Measurements from ENCODE around the gene DBN1. TPM values are rescaled to one million over a fixed set of nuclear protein-coding genes. Genes with fewer than 3 reads are reported as not detected.

The DBN1 gene
- total RNA-seq, 2 experiments from 2014 or later, result 4.9 to 5.0 TPM

DNA sequence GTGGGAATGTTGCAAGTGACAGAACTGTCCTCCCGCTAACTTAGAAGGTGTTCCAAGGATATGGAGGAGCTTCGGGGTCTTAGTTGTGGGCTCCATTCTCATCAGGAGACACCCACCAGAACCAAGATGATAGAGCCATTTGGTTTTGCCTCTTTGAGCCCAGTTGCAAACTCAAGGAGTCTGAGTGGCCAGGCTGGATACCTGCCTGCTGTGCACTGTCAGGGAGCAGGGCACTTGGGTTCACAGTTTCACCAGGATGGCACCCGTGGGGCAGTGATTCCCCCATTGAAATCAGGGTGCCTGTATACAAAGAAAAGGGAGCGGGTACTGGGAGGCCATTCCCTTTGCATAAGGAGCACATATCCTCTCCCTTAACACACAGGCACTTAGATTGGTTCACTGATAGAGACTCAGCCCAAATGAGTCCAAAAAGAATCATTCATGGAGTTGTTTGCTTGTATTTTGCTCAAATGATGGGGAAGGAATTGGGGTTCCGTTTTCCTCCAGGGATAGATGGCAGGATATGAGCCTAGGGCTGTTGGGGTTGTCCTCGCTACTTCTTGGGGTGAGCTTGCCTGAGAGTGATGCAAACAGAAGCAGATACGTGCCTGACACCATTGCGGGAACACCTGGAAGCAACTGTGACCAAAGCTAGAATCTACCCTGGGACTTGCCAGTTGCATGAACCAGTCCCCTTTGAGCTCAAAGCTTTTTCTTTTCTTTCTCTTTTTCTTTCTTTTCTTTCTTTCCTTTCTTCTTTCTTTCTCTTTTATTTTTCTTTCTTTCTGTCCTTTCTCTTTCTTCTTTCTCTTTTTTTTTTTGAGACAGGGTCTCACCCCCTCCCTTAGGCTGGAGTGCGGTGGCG, 28.1 kb downstream of the DBN1 start:
- Mint-ChIP-seq H3K4me3 (peak overlapping the region; percentile 70), H3K27ac (peak overlapping the region; percentile 80), H3K27me3 (peaks cover 10% of the 10 kb centered on the region), H3K9me3 (no peaks in the 10 kb centered on the region), H3K36me3 (ENCODE audit: low read depth) (peaks cover 23% of the 10 kb centered on the region), H3K4me1 (peaks cover 54% of the 10 kb centered on the region)
- DNase-seq, result no peak
- ChIA-PET POLR2A (interaction anchor here (0.7 to 20.7 kb wide), 12 partner anchors 8 to 171 kb away, joined by 3 to 654 read pairs (median 8); partner anchors contain the start of genes F12, GRK6, MXD3 and PFN3), CTCF (interaction anchor here (1.1 to 17.6 kb wide), 11 partner anchors 9 to 136 kb away, joined by 4 to 467 read pairs (median 11); partner anchors contain the start of genes F12, GRK6 and PFN3)

DNA sequence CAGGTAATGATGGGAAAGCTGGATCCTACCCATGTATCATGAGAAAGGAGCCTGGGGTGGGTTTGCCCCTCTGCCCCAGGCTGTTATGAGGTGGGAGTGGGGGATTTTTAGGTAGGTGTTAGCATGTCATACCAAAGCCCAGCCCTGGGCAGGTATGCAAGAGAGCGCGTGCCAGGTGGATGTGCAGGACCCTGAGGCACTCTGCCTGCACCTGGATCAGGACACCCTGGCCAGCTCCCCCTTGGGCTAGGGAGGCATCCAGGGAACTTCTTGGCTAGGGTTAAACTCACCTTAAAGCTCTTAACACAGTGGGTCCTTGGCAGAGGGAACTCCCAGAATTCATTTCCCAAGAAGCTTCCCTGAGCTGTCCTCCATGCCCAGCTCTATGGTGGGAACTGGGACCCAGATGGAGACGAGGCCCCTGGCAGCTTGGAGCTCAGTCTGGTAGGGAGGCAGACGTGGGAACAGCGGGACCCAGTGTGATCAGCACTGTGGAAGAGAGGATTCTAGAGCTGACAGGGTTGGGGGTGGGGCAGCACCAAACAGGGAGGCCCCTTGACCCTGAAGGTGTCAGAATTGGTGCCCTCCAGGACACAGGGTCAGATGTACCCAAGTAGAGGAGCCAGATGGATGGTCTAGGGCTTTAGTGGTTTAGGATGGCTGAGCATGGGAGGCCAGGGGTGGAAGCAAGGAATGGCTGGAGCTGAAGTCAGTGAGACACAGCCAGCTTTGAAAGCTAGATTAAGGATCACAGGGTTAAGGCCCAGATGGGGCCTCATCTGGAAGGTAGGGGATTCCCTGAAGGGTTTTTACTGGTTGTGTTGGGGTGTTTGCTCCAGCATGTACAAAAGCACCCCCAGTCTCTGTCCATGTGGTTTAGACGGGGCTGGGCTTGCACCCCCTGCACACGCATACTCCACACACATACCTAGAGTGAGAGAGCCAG, 29.1 kb downstream of the DBN1 start:
- no peaks in the 10 kb centered on the region for H3K9me3 Mint-ChIP-seq
- DNase-seq, result no peak
- ChIA-PET CTCF (interaction anchor here (0.9 to 17.6 kb wide), 7 partner anchors 8 to 54 kb away, joined by 3 to 467 read pairs (median 11); partner anchors contain the start of genes F12, GRK6 and PFN3), POLR2A (interaction anchor here (0.5 to 20.7 kb wide), 10 partner anchors 8 to 286 kb away, joined by 3 to 654 read pairs (median 14); partner anchors contain the start of genes F12, GRK6, LMAN2 and MXD3)
- H3K27me3 Mint-ChIP-seq, result peaks cover 10% of the 10 kb centered on the region
- peaks cover 32% of the 10 kb centered on the region for H3K36me3 Mint-ChIP-seq (ENCODE audit: low read depth)
- H3K27ac Mint-ChIP-seq, result peak overlapping the region; percentile 80
- H3K4me1 Mint-ChIP-seq, result peaks cover 63% of the 10 kb centered on the region
- H3K4me3 Mint-ChIP-seq, result peak overlapping the region; percentile 5

DNA sequence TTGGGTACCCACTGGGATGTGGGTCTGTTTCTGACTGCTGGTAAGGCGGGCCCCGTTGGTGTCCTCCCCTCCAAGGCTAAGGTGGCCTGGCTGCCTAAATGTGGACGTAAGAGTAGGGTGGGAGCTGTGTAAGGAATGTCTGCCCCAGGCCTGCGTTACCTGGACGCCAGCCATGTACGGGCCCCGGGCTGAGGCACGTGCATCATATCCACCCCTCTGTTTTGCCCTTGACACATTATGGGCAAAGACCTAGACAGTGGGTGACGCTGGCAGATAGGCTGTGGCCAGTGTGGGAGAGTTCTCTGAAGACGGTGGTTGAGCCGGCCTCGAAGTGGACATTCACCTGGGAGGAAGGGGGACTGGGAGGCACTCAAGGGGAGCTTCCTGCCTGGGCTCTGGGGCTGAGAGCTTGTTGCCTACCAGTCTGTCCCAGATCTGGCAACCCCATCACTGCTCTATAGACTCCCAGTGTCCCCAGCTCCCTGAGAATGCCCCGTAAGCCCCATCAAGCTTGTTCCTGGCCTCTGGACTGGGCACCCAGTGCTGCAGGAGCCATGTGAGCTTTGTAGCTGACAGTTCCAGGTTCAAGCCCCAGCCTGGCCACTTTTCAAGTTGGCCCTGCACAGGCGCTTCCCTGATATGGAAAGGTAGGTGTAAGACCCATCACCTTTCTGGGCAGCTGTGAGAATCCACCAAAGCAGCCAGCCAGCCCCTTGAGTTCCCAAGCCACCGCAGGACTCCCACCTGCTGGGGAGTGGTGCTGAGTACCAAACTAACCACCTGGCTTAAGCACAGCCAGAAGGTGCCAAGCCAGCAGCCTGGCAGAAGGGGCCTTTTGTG, 30.1 kb downstream of the DBN1 start:
- H3K36me3 Mint-ChIP-seq (ENCODE audit: low read depth), result peaks cover 41% of the 10 kb centered on the region
- DNase-seq, result no peak
- no peak overlapping the region for H3K4me3 Mint-ChIP-seq
- ChIA-PET POLR2A (interaction anchor here (0.5 to 20.7 kb wide), 7 partner anchors 12 to 285 kb away, joined by 3 to 654 read pairs (median 82); partner anchors contain the start of genes F12, GRK6, LMAN2 and MXD3), CTCF (interaction anchor here (1.1 to 17.6 kb wide), 5 partner anchors 9 to 53 kb away, joined by 4 to 467 read pairs (median 11); partner anchors contain the start of genes F12 and PFN3)
- H3K9me3 Mint-ChIP-seq, result no peaks in the 10 kb centered on the region
- H3K27me3 Mint-ChIP-seq, result peaks cover 6% of the 10 kb centered on the region
- peaks cover 64% of the 10 kb centered on the region for H3K4me1 Mint-ChIP-seq
- H3K27ac Mint-ChIP-seq, result peak overlapping the region; percentile 31

DNA sequence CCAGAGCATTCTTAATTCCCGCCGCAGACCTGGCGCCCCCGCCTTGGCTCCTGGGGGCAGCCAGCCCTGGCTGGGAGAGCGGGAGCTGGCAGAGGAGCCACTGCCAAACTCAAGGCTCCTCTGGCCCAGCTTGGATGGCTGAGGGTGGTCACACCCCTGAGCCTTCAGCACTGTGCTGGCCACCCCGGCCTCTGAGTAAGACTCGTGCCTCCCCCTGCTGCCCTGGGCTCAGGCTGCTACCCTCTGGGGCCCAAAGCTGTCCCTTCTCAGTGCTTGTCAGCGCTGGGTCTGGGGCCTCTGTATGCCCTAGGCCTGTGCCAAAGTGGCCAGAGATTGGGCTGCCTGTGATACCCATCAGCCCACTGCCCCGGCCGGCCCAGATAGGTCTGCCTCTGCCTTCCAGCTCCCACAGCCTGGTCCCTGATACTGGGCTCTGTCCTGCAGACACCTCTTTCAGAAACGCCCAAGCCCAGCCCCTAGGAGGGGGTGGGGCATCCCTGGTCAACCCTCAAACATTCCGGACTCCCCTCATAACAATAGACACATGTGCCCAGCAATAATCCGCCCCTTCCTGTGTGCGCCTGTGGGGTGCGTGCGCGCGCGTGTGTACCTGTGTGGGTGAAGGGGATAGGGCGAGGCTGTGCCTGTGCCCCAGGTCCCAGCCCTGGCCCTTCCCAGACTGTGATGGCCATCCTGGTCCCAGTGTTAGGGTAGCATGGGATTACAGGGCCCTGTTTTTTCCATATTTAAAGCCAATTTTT, 31.2 kb downstream of the DBN1 start:
- H3K27ac Mint-ChIP-seq, result no peak overlapping the region
- peaks cover 65% of the 10 kb centered on the region for H3K4me1 Mint-ChIP-seq
- no peaks in the 10 kb centered on the region for H3K27me3 Mint-ChIP-seq
- peaks cover 52% of the 10 kb centered on the region for H3K36me3 Mint-ChIP-seq (ENCODE audit: low read depth)
- ChIA-PET POLR2A (interaction anchor here (1.2 to 20.7 kb wide), 5 partner anchors 8 to 51 kb away, joined by 3 to 654 read pairs (median 96); partner anchors contain the start of genes F12, GRK6 and PFN3), CTCF (interaction anchor here (1.1 to 17.6 kb wide), 2 partner anchors 13 to 36 kb away, joined by 5 to 467 read pairs; partner anchors contain the start of genes F12 and PFN3)
- no peaks in the 10 kb centered on the region for H3K9me3 Mint-ChIP-seq
- no peak overlapping the region for H3K4me3 Mint-ChIP-seq
- DNase-seq, result no peak

DNA sequence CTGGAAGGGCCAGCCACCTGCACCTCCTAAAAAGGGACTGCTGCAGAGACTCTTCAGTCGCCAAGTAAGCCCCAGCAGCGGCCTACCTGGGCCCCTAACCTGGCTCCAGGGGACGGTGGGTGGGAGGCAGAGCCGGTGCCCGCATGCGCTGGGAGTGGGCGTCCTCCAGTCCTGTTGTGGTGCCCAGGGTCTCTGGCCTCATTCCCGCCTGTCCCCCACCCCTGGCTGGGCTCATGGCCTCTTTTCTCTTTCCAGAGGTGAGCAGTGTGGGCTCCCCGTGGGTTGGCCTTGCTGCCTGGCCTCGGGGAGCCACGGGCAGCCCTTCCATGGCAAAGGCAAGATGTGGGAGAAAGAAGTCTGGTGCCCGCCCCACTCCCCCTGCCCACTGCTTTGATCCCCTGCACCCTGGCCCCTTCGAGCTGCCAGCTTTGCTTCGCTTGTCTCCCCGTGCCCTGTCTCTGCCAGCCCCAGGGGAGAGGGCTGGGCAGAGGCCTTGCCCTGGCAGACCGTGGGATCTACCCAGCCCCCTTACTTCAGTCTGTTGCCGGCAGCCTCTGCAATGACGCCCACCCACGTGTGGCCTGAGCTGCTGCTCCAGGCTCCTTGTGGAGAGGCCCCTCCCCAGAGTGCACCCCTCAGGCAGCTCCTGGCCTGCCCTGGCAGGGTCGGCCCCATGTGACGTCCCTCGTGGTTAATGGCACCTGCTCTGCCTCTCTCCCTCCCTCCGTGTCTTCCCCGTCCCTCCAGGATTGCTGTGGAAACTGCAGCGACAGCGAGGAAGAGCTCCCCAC, 32.2 kb downstream of the DBN1 start:
- no peak for DNase-seq
- H3K4me1 Mint-ChIP-seq, result peaks cover 71% of the 10 kb centered on the region

GRCh38 chr5:177440211-177440989, 33.0 kb downstream of the DBN1 start:
- ChIA-PET CTCF (interaction anchor here (0.8 to 1.6 kb wide), 4 partner anchors 9 to 50 kb away, joined by 4 to 12 read pairs (median 4); no protein-coding TSS in a partner anchor), POLR2A (interaction anchor here (1.2 to 20.7 kb wide), 6 partner anchors 8 to 90 kb away, joined by 3 to 654 read pairs (median 68); partner anchors contain the start of genes F12, GRK6 and PFN3)
- H3K36me3 Mint-ChIP-seq (ENCODE audit: low read depth), result peaks cover 68% of the 10 kb centered on the region
- no peaks in the 10 kb centered on the region for H3K27me3 Mint-ChIP-seq
- H3K4me1 Mint-ChIP-seq, result peaks cover 69% of the 10 kb centered on the region
- H3K9me3 Mint-ChIP-seq, result no peaks in the 10 kb centered on the region
- peak overlapping the region; percentile 67 for H3K27ac Mint-ChIP-seq
- H3K4me3 Mint-ChIP-seq, result peak overlapping the region; percentile 0
- no peak for DNase-seq

More for the DNA sequence above, 32.2 kb downstream of the DBN1 start:
- Mint-ChIP-seq H3K9me3 (no peaks in the 10 kb centered on the region), H3K36me3 (ENCODE audit: low read depth) (peaks cover 62% of the 10 kb centered on the region), H3K27ac (no peak overlapping the region), H3K4me3 (no peak overlapping the region), H3K27me3 (no peaks in the 10 kb centered on the region)
- ChIA-PET CTCF (interaction anchor here (0.8 to 17.6 kb wide), 6 partner anchors 10 to 51 kb away, joined by 4 to 467 read pairs (median 4); partner anchors contain the start of genes F12 and PFN3), POLR2A (interaction anchor here (1.2 to 20.7 kb wide), 6 partner anchors 8 to 51 kb away, joined by 3 to 654 read pairs (median 68); partner anchors contain the start of genes F12, GRK6 and PFN3)

GRCh38 chr5:177439518-177440053, 33.8 kb downstream of the DBN1 start:
- no peak for DNase-seq
- Mint-ChIP-seq H3K9me3 (no peaks in the 10 kb centered on the region), H3K27ac (peak overlapping the region; percentile 67), H3K4me3 (no peak overlapping the region), H3K4me1 (peaks cover 67% of the 10 kb centered on the region), H3K27me3 (no peaks in the 10 kb centered on the region), H3K36me3 (ENCODE audit: low read depth) (peaks cover 76% of the 10 kb centered on the region)
- ChIA-PET POLR2A (interaction anchor here (1.0 to 20.7 kb wide), 8 partner anchors 9 to 127 kb away, joined by 3 to 654 read pairs (median 23); partner anchors contain the start of genes F12, GRK6 and PFN3), CTCF (interaction anchor here (1.5 to 2.1 kb wide), 2 partner anchors 16 to 36 kb away, joined by 5 to 17 read pairs; no protein-coding TSS in a partner anchor)

DNA sequence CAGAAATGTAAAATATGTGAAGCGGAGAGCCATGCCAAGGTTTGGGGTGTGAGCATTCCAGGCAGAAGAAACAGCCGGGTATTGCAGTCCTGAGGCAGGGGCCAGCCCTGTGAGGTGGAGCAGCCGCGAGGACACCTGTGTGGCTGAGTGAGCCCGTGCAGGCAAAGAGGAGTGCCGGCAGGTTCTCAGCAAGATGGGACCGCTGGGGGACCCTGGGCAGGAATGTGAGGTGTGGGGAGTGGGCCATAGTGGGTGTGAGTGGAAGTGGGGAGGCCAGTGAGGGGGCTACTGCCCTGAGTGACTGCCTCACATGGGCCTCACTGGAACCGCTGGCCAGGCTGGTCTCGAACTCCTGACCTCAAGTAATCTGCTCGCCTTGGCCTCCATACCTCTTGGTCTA, 35.0 kb downstream of the DBN1 start:
- CTCF ChIA-PET, result interaction anchor here (1.5 to 2.1 kb wide), 2 partner anchors 17 to 35 kb away, joined by 5 to 17 read pairs; no protein-coding TSS in a partner anchor
- H3K4me1 Mint-ChIP-seq, result peaks cover 68% of the 10 kb centered on the region
- H3K36me3 Mint-ChIP-seq (ENCODE audit: low read depth), result peaks cover 86% of the 10 kb centered on the region
- no peaks in the 10 kb centered on the region for H3K27me3 Mint-ChIP-seq
- no peak overlapping the region for H3K27ac Mint-ChIP-seq
- no peak overlapping the region for H3K4me3 Mint-ChIP-seq
- POLR2A ChIA-PET, result interaction anchor here (1.0 to 20.7 kb wide), 7 partner anchors 9 to 126 kb away, joined by 3 to 654 read pairs (median 40); partner anchors contain the start of genes F12, GRK6 and PFN3
- no peak for DNase-seq
- no peaks in the 10 kb centered on the region for H3K9me3 Mint-ChIP-seq

GRCh38 chr5:177437623-177438022, 35.8 kb downstream of the DBN1 start:
- Mint-ChIP-seq H3K36me3 (ENCODE audit: low read depth) (peaks cover 89% of the 10 kb centered on the region), H3K4me3 (no peak overlapping the region), H3K4me1 (peaks cover 73% of the 10 kb centered on the region), H3K9me3 (no peaks in the 10 kb centered on the region), H3K27ac (peak overlapping the region; percentile 21), H3K27me3 (no peaks in the 10 kb centered on the region)
- DNase-seq, result no peak
- ChIA-PET POLR2A (interaction anchor here (1.4 to 20.7 kb wide), 5 partner anchors 8 to 47 kb away, joined by 4 to 654 read pairs (median 40); partner anchors contain the start of genes F12, GRK6 and PFN3), CTCF (interaction anchor here (0.7 to 2.1 kb wide), 4 partner anchors 8 to 34 kb away, joined by 3 to 17 read pairs (median 5); partner anchors contain the start of gene PRR7)

Measured in activated CD4-positive, alpha-beta memory T cell treated with anti-CD3 and anti-CD28 coated beads, Interleukin-2, amount 10 ng/mL, durations not matched to agents 7 days and 5 days (primary cell).